ENCODE data around the gene MST1R. TPM values are rescaled to one million over a fixed set of nuclear protein-coding genes. Genes with fewer than 3 reads are reported as not detected.

The MST1R gene
- total and polyA plus RNA-seq, 9 of the 15 experiments (the other 6 are each of a cell fraction or from before 2014, with no cell fraction given), result 1.3 to 10.0 (median 3.8) TPM

- DNase-seq (ENCODE audit: extremely low read depth in 1 of 4, low spot score in 3 of 4) (peak in 1 of 4 experiments; percentile 4), ATAC-seq (no peak), FAIRE-seq (peak; percentile 6)
- Histone ChIP-seq H3K79me2 (ENCODE audit: control insufficient read depth, insufficient read depth, low read length) (peaks cover 29% of the 10 kb centered on the region), H2AFZ (ENCODE audit: low read depth, low read length) (no peak overlapping the region), H3K4me2 (ENCODE audit: insufficient read depth, low read length) (peak overlapping the region; percentile 24), H3K9ac (ENCODE audit: insufficient read depth in 1 of 2, low read depth in 2 of 2, low read length in 2 of 2) (peak overlapping the region; percentile 31 to 45; a peak in 1 of 4 replicates), H3K9me1 (ENCODE audit: control insufficient read depth, insufficient read depth, low read length) (peaks cover 2% of the 10 kb centered on the region), H3K27ac (ENCODE audit: extremely low read depth, low read depth, low read length) (peak overlapping the region; percentile 65), H3K4me1 (replicated peaks in 1 of 2; ENCODE audit: control insufficient read depth in 2 of 2, insufficient read depth in 2 of 2, low read length in 2 of 2) (peaks cover 22 to 31% of the 10 kb centered on the region in 2 experiments), H4K20me1 (replicated peaks; ENCODE audit: control insufficient read depth, insufficient read depth, low read length) (no peaks in the 10 kb centered on the region), H3K4me3 (no peak overlapping the region), H3K27me3 (ENCODE audit: control insufficient read depth in 2 of 2, insufficient read depth in 2 of 2, low read length in 2 of 2) (no peaks in the 10 kb centered on the region), H3K9me3 (replicated peaks; ENCODE audit: control insufficient read depth, insufficient read depth, low read depth, low read length) (no peaks in the 10 kb centered on the region), H3K36me3 (ENCODE audit: control insufficient read depth, insufficient read depth, low read length) (peaks cover 9% of the 10 kb centered on the region; the same call in 2 of the 3 replicates)
- in situ Hi-C loops (cut with MboI), result no loop called here
- no TSS peak for BruUV-seq (replicated peaks)
- intact Hi-C loops (cut with micrococcal nuclease), result loop anchor here (5.0 kb wide), 1 partner anchor 161 kb away; the partner anchor contains the start of gene RBM5
- WGBS (ENCODE audit: insufficient coverage, low coverage, missing lambda C conversion rate), result 17% methylated on average over 4 of the region's 4 CpGs
- POLR2A ChIA-PET, result no interaction called here
- CTCF ChIA-PET (ENCODE audit: low intra/inter-chr PET ratio), result no interaction called here
- TF ChIP-seq HMBOX1 (IDR thresholded peaks at IDR 0.05) (peak; percentile 53; the same call in 1 of the 2 replicates), ZNF79 (CRISPR knock-in tag; IDR thresholded peaks at IDR 0.05; ENCODE audit: low read depth) (no peak), KDM1A (IDR thresholded peaks at IDR 0.05) (peak; percentile 28 to 29; a peak in 1 of 4 replicates), HDAC2 (IDR thresholded peaks at IDR 0.05) (no peak), CBFA2T3 (IDR thresholded peaks at IDR 0.05) (peak; percentile 69), ATF3 (IDR thresholded peaks at IDR 0.05) (peak; percentile 90), ATF3 (CRISPR knock-in tag; conservative IDR thresholded peaks at IDR 0.05) (no peak), HNRNPK (IDR thresholded peaks at IDR 0.05; ENCODE audit: low read depth, low read length, poor library complexity, severe bottlenecking) (no peak), RB1 (IDR thresholded peaks at IDR 0.05; ENCODE audit: low read depth) (no peak), CEBPB (tag; IDR thresholded peaks at IDR 0.05) (peak; percentile 75), ZNF785 (CRISPR knock-in tag; IDR thresholded peaks at IDR 0.05) (no peak), ZC3H8 (IDR thresholded peaks at IDR 0.05) (no peak), PTTG1 (tag; IDR thresholded peaks at IDR 0.05; ENCODE audit: low read depth) (no peak), CEBPG (CRISPR knock-in tag; IDR thresholded peaks at IDR 0.05) (peak; percentile 90), CEBPG (tag; conservative IDR thresholded peaks at IDR 0.05 in 1 of 2, IDR thresholded peaks at IDR 0.05 in 1 of 2) (peak; percentile 52 to 79), ATF7 (IDR thresholded peaks at IDR 0.05) (peak; percentile 34; the same call in 1 of the 2 replicates), ADNP (tag; IDR thresholded peaks at IDR 0.05) (no peak), GTF2E2 (tag; IDR thresholded peaks at IDR 0.05) (no peak), NONO (IDR thresholded peaks at IDR 0.05; ENCODE audit: low read depth in 2 of 2, low read length in 1 of 2) (no peak), IRF9 (tag; IDR thresholded peaks at IDR 0.05) (peak; percentile 7; the same call in 1 of the 2 replicates), PRPF4 (IDR thresholded peaks at IDR 0.05; ENCODE audit: insufficient read depth, low read depth, low read length, poor library complexity, severe bottlenecking) (no peak), ETV5 (CRISPR knock-in tag; IDR thresholded peaks at IDR 0.05; ENCODE audit: low read depth) (no peak), BHLHE40 (IDR thresholded peaks at IDR 0.05; ENCODE audit: low read length) (0 out of 2 replicates have a peak, but pooled peaks have one; percentile 27)
Measured at GRCh38 chr3:49926117-49926728, 22.6 kb upstream of the MST1R start.
